Mammary epithelial cell (primary cell): ENCODE measurements around the gene SMAD1.

ENCODE experiments used
- CTCF ChIP-seq, 2 donors: IDR thresholded peaks in 1 of 2; conservative IDR thresholded peaks in 1 of 2; 2 replicates each; pipeline ENCODE4 v1.5.1; 2011 to 2012; ENCODE audit warnings: inconsistent platforms in 2 of 2, low read length in 2 of 2, mild to moderate bottlenecking in 2 of 2, control low read depth in 1 of 2, low read depth in 1 of 2; ENCODE audit not compliant: insufficient read depth in 1 of 2; ENCODE audit errors: extremely low read depth in 1 of 2
- EZH2 ChIP-seq: IDR thresholded peaks from 2 replicates; pipeline ENCODE4 v1.6.1; 2012; ENCODE audit warnings: low read length, inconsistent platforms, borderline replicate concordance

- TF ChIP-seq CTCF (conservative IDR thresholded peaks at IDR 0.05 in 1 of 2, IDR thresholded peaks at IDR 0.05 in 1 of 2; ENCODE audit: extremely low read depth in 1 of 2, insufficient read depth in 1 of 2, low read depth in 1 of 2, low read length in 2 of 2) (peak; percentile 97 to 99), EZH2 (no peak)
Observed at GRCh38 chr4:145557720-145558119, 76.1 kb downstream of the SMAD1 start.
